Panc1 (cell line): ENCODE results near the gene ISOC2. TPM values are rescaled to one million over a fixed set of nuclear protein-coding genes. Genes with fewer than 3 reads are reported as not detected.

ENCODE experiments used
- ATAC-seq: fragments of 200-7000 bp; cut with Tn5 transposase; 2 replicates; pipeline ENCODE4 v1.9.1; 2020; ENCODE audit warnings: mild to moderate bottlenecking, moderate library complexity
- BruUV-seq: library from RNA; stranded (reverse); fragments of 400-500 nt; replicated peaks from 2 replicates; lab custom pipeline; 2021; lab: Mats Ljungman, UMichigan
- CTCF ChIA-PET: fragments of 300-600 bp; sonication (Branson Sonifier 250); formaldehyde crosslinking; loops from one replicate; lab custom pipeline; 2022; ENCODE audit warnings: antibody characterized with exemption; lab: Charles Lee
- POLR2A ChIA-PET: fragments of 300-600 bp; sonication (Branson Sonifier 250); formaldehyde crosslinking; loops from one replicate; lab custom pipeline; 2022; ENCODE audit warnings: antibody characterized with exemption; lab: Charles Lee
- DNase-seq: peaks from one replicate; pipeline ENCODE4 v3.0.0-alpha.2; 2010; ENCODE audit warnings: low read depth, low spot score
- H3K27ac ChIP-seq: 2 replicates; pipeline ENCODE4 v1.5.1; 2011; ENCODE audit warnings: mild to moderate bottlenecking, low read length, inconsistent platforms
- H3K27me3 ChIP-seq: fragments of 200-500 bp; sonication (Bioruptor generic); 2 replicates; pipeline ENCODE4 v1.6.0; 2014; ENCODE audit warnings: low read length, inconsistent platforms; ENCODE audit not compliant: control insufficient read depth, insufficient read depth
- H3K36me3 ChIP-seq: fragments of 200-500 bp; sonication (Bioruptor generic); 2 replicates; pipeline ENCODE4 v1.5.1; 2014; ENCODE audit warnings: inconsistent platforms, mild to moderate bottlenecking, low read length, moderate library complexity; ENCODE audit not compliant: control insufficient read depth, insufficient read depth
- H3K4me1 ChIP-seq: 2 replicates; pipeline ENCODE4 v1.5.1; 2011; ENCODE audit warnings: inconsistent platforms, mild to moderate bottlenecking, low read length, moderate library complexity; ENCODE audit not compliant: control insufficient read depth, insufficient read depth
- H3K4me3 ChIP-seq, 2 experiments: 2 replicates each; pipeline ENCODE4 v1.5.1; 2011 to 2012; ENCODE audit warnings: low read depth in 2 of 2, low read length in 2 of 2, mild to moderate bottlenecking in 2 of 2, inconsistent platforms in 1 of 2, moderate library complexity in 1 of 2
- H3K9me3 ChIP-seq: fragments of 200-500 bp; sonication (Bioruptor generic); 2 replicates; pipeline ENCODE4 v1.5.1; 2014; ENCODE audit warnings: low read depth, mild to moderate bottlenecking, inconsistent platforms, low read length, moderate library complexity; ENCODE audit not compliant: control insufficient read depth, insufficient read depth
- POLR2AphosphoS5 ChIP-seq: IDR thresholded peaks from 2 replicates; pipeline ENCODE4 v1.6.1; 2012; ENCODE audit warnings: mild to moderate bottlenecking, low read depth, low read length, moderate library complexity
- SIN3A ChIP-seq: IDR thresholded peaks from 2 replicates; pipeline ENCODE4 v1.6.1; 2012; ENCODE audit warnings: low read depth, mild to moderate bottlenecking, low read length, moderate library complexity, borderline replicate concordance; ENCODE audit not compliant: insufficient read depth
- TCF7L2 ChIP-seq: IDR thresholded peaks from 2 replicates; pipeline ENCODE4 v1.6.1; 2011; ENCODE audit warnings: mild to moderate bottlenecking, low read depth, low read length, inconsistent platforms
- in situ Hi-C: cut with HindIII; loops from 2 replicates; pipeline ENCODE4 v1.10.0; 2016; ENCODE audit warnings: low sequenced_read_pairs, low pct_unique_long_range_greater_than_20kb
- intact Hi-C: fragments of 100-400 bp; cut with micrococcal nuclease; formaldehyde crosslinking; loops from one replicate; pipeline ENCODE4 v1.10.0; 2022; ENCODE audit not compliant: unreplicated experiment
- total RNA-seq: library from RNA; stranded (reverse); gene quantifications from one replicate; pipeline ENCODE4 v1.2.1, GENCODE V29; 2021; ENCODE audit not compliant: unreplicated experiment
- TF ChIP-seq, protein P1 (sequence below): fragments of 450-650 bp; IDR thresholded peaks from 2 replicates; pipeline ENCODE4 v1.5.1; 2017; ENCODE audit warnings: mild to moderate bottlenecking
- TF ChIP-seq, protein P2 (sequence below), 2 experiments: IDR thresholded peaks; 2 replicates each; pipeline ENCODE4 v1.6.1; 2011 to 2012; ENCODE audit warnings: low read depth in 2 of 2, control low read depth in 1 of 2, low read length in 1 of 2, mild to moderate bottlenecking in 1 of 2, moderate library complexity in 1 of 2; ENCODE audit not compliant: insufficient read depth in 1 of 2

ISOC2 gene
- total RNA-seq, 1 experiment from 2014 or later, result 150 TPM

DNA sequence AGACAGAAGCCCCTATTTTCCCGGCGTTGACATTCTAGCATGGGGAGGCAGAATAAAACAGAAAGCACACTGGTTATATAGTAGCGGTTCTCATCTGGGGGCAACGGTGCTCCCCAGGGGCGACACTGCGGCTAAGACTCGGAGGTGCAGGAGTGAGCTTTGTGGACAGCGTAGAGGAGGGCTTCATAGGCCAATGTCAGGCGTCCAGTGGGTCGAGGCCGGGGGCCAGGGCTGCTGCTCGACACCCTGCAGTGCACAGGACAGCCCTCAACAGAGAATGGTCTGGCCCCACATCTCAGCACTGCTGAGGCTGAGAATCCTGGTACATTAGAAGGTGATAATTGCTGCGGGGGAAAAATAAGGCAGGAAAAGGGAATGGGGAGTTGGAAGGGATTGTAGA, 16.5 kb upstream of the ISOC2 start:
- Histone ChIP-seq H3K4me1 (peaks cover 46% of the 10 kb centered on the region), H3K4me3 (peak overlapping the region; percentile 73 to 94), H3K27ac (peak overlapping the region; percentile 97), H3K9me3 (no peaks in the 10 kb centered on the region), H3K36me3 (no peaks in the 10 kb centered on the region), H3K27me3 (no peaks in the 10 kb centered on the region)
- BruUV-seq, result no TSS peak
- DNase-seq (no peak), ATAC-seq (no peak)
- in situ Hi-C loops, result no loop called here
- POLR2A ChIA-PET, result no interaction called here
- TF ChIP-seq POLR2AphosphoS5 (0 out of 2 replicates have a peak, but pooled peaks have one; percentile 3), TCF7L2 (no peak)
- CTCF ChIA-PET, result no interaction called here
- intact Hi-C loops, result no loop called here

DNA sequence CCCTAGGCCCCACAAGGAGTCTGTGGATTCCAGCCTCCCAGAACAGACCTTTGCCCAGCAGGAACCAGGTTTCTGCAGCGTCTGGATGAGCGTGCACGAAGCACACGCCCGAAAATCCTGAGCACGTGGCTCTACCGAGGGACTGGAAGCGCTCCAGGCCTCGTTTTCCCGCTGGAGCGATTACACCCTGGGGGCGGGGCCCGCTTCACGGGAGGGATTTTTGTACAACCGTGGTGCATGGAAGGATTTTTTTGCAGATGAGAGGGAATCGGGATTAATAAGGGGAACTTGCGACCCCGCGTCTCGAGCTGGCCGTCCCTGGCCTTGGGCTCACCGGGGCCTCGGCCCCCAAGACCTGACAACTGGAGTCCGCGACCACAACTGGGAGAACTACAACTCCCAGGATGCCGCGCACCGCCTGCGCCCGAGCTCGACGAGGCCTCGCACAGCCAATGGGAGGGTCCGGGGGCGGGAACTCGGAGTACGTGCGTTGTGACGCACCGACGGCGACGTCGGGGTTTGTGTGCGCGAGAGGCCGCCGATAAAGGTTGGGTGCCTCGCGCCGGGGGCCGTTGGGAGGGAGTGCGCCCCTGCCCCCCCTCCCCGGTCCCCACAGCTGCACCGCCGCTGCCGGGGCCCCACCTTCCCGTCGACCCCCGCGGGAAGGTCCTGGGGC, 14.8 kb upstream of the ISOC2 start, which contains the start of gene ZNF628:
TSS of gene ZNF628 (plus strand) at position 518 of the 676 bp plus-strand sequence. CDS start 3,294 bp downstream, outside the sequence.
- no peaks in the 10 kb centered on the region for H3K9me3 ChIP-seq
- H3K27ac ChIP-seq, result peak within 1 kb of the TSS; percentile 97
- peak within 1 kb of the TSS; percentile 73 to 94 for H3K4me3 ChIP-seq
- peaks cover 52% of the 10 kb centered on the region for H3K4me1 ChIP-seq
- H3K36me3 ChIP-seq, result no peaks in the 10 kb centered on the region
- in situ Hi-C loops, result no loop called here
- ATAC-seq (peak; percentile 95), DNase-seq (peak; percentile 89)
- intact Hi-C loops, result no loop called here
- CTCF ChIA-PET, result interaction anchor here (0.6 to 1.9 kb wide), 3 partner anchors 9 to 133 kb away, joined by 3 to 12 read pairs (median 3); no protein-coding TSS in a partner anchor
- TF ChIP-seq, protein P1, sequence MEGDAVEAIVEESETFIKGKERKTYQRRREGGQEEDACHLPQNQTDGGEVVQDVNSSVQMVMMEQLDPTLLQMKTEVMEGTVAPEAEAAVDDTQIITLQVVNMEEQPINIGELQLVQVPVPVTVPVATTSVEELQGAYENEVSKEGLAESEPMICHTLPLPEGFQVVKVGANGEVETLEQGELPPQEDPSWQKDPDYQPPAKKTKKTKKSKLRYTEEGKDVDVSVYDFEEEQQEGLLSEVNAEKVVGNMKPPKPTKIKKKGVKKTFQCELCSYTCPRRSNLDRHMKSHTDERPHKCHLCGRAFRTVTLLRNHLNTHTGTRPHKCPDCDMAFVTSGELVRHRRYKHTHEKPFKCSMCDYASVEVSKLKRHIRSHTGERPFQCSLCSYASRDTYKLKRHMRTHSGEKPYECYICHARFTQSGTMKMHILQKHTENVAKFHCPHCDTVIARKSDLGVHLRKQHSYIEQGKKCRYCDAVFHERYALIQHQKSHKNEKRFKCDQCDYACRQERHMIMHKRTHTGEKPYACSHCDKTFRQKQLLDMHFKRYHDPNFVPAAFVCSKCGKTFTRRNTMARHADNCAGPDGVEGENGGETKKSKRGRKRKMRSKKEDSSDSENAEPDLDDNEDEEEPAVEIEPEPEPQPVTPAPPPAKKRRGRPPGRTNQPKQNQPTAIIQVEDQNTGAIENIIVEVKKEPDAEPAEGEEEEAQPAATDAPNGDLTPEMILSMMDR, result no peak
- TF ChIP-seq TCF7L2, result no peak
- TF ChIP-seq, protein P2, sequence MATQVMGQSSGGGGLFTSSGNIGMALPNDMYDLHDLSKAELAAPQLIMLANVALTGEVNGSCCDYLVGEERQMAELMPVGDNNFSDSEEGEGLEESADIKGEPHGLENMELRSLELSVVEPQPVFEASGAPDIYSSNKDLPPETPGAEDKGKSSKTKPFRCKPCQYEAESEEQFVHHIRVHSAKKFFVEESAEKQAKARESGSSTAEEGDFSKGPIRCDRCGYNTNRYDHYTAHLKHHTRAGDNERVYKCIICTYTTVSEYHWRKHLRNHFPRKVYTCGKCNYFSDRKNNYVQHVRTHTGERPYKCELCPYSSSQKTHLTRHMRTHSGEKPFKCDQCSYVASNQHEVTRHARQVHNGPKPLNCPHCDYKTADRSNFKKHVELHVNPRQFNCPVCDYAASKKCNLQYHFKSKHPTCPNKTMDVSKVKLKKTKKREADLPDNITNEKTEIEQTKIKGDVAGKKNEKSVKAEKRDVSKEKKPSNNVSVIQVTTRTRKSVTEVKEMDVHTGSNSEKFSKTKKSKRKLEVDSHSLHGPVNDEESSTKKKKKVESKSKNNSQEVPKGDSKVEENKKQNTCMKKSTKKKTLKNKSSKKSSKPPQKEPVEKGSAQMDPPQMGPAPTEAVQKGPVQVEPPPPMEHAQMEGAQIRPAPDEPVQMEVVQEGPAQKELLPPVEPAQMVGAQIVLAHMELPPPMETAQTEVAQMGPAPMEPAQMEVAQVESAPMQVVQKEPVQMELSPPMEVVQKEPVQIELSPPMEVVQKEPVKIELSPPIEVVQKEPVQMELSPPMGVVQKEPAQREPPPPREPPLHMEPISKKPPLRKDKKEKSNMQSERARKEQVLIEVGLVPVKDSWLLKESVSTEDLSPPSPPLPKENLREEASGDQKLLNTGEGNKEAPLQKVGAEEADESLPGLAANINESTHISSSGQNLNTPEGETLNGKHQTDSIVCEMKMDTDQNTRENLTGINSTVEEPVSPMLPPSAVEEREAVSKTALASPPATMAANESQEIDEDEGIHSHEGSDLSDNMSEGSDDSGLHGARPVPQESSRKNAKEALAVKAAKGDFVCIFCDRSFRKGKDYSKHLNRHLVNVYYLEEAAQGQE (IDR thresholded peaks at IDR 0.05; ENCODE audit: insufficient read depth in 1 of 2, low read depth in 2 of 2, low read length in 1 of 2), result no peak
- TF ChIP-seq SIN3A, result no peak
- TF ChIP-seq POLR2AphosphoS5, result no peak; the same call in 1 of the 2 replicates
- H3K27me3 ChIP-seq, result no peaks in the 10 kb centered on the region
- BruUV-seq, result no TSS peak
- POLR2A ChIA-PET, result interaction anchor here (0.5 to 1.2 kb wide), 8 partner anchors 9 to 1747 kb away, joined by 3 to 6 read pairs (median 3); partner anchors contain the start of gene NAT14
